Glutamatergic neuron (in vitro differentiated cells): ENCODE measurements around the gene ZNF184. TPM values are rescaled to one million over a fixed set of nuclear protein-coding genes. Genes with fewer than 3 reads are reported as not detected.

Source experiments
- DNase-seq: peaks from one replicate; pipeline ENCODE4 v3.0.0; 2022
- H3K27ac Mint-ChIP-seq: one replicate; pipeline ENCODE4 v1.8.0; 2020; ENCODE audit warnings: mild to moderate bottlenecking, mixed read lengths, inconsistent platforms; ENCODE audit not compliant: unreplicated experiment
- H3K27me3 Mint-ChIP-seq: one replicate; pipeline ENCODE4 v1.8.0; 2020; ENCODE audit warnings: mild to moderate bottlenecking, moderate library complexity, mixed read lengths, inconsistent platforms; ENCODE audit not compliant: unreplicated experiment
- H3K36me3 Mint-ChIP-seq: one replicate; pipeline ENCODE4 v1.8.0; 2020; ENCODE audit warnings: mild to moderate bottlenecking, mixed read lengths, inconsistent platforms; ENCODE audit not compliant: unreplicated experiment
- H3K4me1 Mint-ChIP-seq: one replicate; pipeline ENCODE4 v1.8.0; 2020; ENCODE audit warnings: mild to moderate bottlenecking, low read depth, mixed read lengths, inconsistent platforms; ENCODE audit not compliant: unreplicated experiment
- H3K4me3 Mint-ChIP-seq: one replicate; pipeline ENCODE4 v1.8.0; 2020; ENCODE audit warnings: mild to moderate bottlenecking, mixed read lengths, inconsistent platforms; ENCODE audit not compliant: unreplicated experiment
- H3K9me3 Mint-ChIP-seq: one replicate; pipeline ENCODE4 v1.8.0; 2020; ENCODE audit warnings: mild to moderate bottlenecking, moderate library complexity, mixed read lengths, inconsistent platforms; ENCODE audit not compliant: unreplicated experiment
- CTCF ChIP-seq: fragments of 200-600 bp; sonication (generic); IDR thresholded peaks from one replicate; pipeline ENCODE4 v1.5.0; 2021; ENCODE audit not compliant: partially characterized antibody, unreplicated experiment
- total RNA-seq: library from RNA; stranded (reverse); fragmentation: NEBNext Ultra II Directional; extraction: Animal tissue kit (Norgen Biotek cat#: 25700); gene quantifications from one replicate; pipeline ENCODE4 v1.2.1, GENCODE V29; 2021; ENCODE audit not compliant: unreplicated experiment

Gene ZNF184
- total RNA-seq, 1 donor from 2014 or later = 10.8 TPM

DNA sequence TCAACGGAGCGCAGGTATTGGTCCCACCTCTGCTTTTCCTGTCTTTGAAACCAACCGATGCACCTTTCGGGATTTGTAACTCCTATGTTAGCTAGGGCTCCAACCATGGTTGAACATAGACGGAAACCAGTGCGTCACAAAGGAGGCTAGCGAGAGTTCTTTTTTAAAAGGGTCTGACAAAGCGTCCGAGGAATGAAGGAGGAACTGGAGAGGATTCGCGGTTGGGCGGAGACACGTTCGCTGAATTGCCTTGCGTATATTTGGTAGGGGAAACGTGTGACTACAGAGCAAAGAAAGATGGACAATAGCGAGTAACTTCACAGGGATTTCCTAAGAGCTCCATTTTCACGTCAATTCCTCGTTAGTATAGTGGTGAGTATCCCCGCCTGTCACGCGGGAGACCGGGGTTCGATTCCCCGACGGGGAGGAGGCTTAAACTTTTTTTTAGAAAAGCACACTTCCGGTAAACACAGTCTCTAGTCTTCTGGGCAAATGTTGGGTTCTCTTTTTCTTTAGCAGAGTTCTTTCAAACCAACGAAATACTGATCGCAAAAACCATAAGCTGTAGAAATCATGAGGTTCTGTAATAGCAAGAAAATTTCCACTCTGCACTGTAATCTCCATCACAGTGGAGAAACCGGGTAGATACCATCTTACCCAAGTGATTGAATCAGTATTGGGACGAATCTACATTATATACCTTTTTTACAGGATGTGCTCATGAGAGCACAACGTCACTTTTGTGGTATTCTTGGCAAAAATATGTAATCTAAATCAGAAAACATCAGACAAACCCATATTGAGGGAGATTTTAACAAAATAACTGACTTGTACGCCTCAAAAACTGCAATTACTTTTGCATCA is 6.6 kb upstream of the ZNF184 start:
- Mint-ChIP-seq H3K4me3 (no peak overlapping the region), H3K9me3 (no peaks in the 10 kb centered on the region), H3K36me3 (no peaks in the 10 kb centered on the region), H3K4me1 (peaks cover 2% of the 10 kb centered on the region), H3K27me3 (peaks cover 4% of the 10 kb centered on the region), H3K27ac (no peak overlapping the region)
- no peak for TF ChIP-seq CTCF
- peak; percentile 79 for DNase-seq

- no peak for TF ChIP-seq CTCF
- H3K36me3 Mint-ChIP-seq = no peaks in the 10 kb centered on the region
- H3K27me3 Mint-ChIP-seq = peaks cover 4% of the 10 kb centered on the region
- H3K9me3 Mint-ChIP-seq = no peaks in the 10 kb centered on the region
- H3K4me3 Mint-ChIP-seq = no peak overlapping the region
- no peak overlapping the region for H3K27ac Mint-ChIP-seq
- DNase-seq = peak; percentile 84
- H3K4me1 Mint-ChIP-seq = peaks cover 2% of the 10 kb centered on the region
Observed at GRCh38 chr6:27478706-27479318, 5.9 kb upstream of the ZNF184 start.

DNA sequence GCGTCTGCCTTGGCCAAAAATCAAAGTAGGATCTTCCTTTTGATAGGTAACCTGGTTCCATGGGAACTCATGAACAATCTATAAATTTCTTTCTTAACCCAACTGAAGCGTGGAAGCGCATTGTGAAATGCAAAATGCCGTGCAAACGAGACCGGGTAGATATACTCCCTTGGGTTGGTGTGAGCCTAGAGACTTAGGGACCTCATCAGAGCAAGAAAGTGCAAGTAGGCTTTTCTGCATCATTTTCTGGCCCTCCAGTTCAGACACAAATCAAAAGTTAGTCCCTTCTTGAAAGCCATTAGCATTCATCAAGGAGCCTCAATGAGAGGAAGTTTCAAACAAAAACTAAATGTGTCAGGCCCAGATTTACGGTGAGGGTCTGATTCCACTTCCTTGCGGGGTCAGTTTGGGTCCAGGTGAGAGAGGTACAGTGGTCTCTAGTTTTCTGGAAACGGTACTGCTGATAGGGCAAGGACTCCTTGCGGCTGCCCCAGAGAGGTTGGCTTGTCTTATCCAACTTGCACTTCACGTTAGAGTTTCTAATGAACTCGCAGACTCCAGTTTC is 5.3 kb upstream of the ZNF184 start:
- peaks cover under 1% of the 10 kb centered on the region for H3K9me3 Mint-ChIP-seq
- no peak overlapping the region for H3K4me3 Mint-ChIP-seq
- H3K27me3 Mint-ChIP-seq = peaks cover 4% of the 10 kb centered on the region
- DNase-seq = no peak
- peaks cover 2% of the 10 kb centered on the region for H3K4me1 Mint-ChIP-seq
- no peaks in the 10 kb centered on the region for H3K36me3 Mint-ChIP-seq
- TF ChIP-seq CTCF = no peak
- no peak overlapping the region for H3K27ac Mint-ChIP-seq

DNA sequence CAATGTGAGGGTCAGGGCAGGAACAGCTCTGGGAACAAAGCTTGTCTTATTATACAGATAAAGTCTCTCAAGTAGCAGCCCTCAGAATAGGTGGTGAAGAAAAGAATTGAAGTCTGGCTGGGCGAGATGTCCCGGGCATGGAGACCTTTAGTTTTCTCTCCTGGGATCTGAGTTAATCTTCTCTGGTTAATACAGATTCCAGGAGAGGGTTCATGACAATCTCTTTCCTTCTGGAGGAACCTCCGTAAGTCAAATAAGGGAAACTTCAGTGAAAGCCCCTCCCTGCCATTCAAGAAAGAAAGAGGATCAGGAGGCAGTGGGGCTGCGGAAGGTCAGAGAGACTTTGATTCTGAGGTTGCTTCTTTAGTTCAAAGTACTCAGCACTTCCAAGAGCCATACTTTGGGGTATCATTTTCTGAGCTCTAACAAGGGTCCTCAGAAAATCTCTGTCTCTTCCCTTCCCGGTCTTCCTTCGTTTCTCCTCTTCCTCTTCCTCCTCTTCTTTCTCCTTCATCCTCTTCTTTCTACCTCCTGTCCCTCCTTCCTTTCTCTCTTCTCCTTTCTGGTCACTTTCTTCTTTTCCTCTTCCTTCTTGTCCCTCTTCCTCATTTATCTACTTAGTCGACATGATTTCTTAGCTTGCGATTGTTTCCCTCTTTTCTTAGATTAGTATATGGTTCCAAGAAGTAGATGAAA is 4.6 kb upstream of the ZNF184 start:
- TF ChIP-seq CTCF = no peak
- Mint-ChIP-seq H3K4me3 (peak overlapping the region; percentile 10), H3K9me3 (peaks cover 2% of the 10 kb centered on the region), H3K36me3 (no peaks in the 10 kb centered on the region), H3K27me3 (peaks cover 5% of the 10 kb centered on the region), H3K27ac (no peak overlapping the region), H3K4me1 (peaks cover 2% of the 10 kb centered on the region)
- no peak for DNase-seq
